Caco-2 (cell line): ENCODE measurements around the gene NDUFS7. TPM values are rescaled to one million over a fixed set of nuclear protein-coding genes. Genes with fewer than 3 reads are reported as not detected.

Experiments
- BruUV-seq: library from RNA; stranded (reverse); fragments of 400-500 nt; replicated peaks from 2 replicates; lab custom pipeline; 2021; lab: Mats Ljungman, UMichigan
- CTCF ChIA-PET: fragments of 300-600 bp; sonication (Branson Sonifier 250); formaldehyde crosslinking; loops from one replicate; lab custom pipeline; 2022; ENCODE audit warnings: antibody characterized with exemption; lab: Charles Lee
- POLR2A ChIA-PET: fragments of 300-600 bp; sonication (Branson Sonifier 250); formaldehyde crosslinking; loops from one replicate; lab custom pipeline; 2022; ENCODE audit warnings: antibody characterized with exemption; lab: Charles Lee
- DNase-seq, 2 experiments: peaks; one replicate each; pipeline versions ENCODE4 v3.0.0 to v3.0.0-alpha.2; 2020 to 2022
- H3K27me3 ChIP-seq: replicated peaks from 2 replicates; pipeline ENCODE4 v1.6.0; 2011; ENCODE audit warnings: low read length; ENCODE audit not compliant: control insufficient read depth, insufficient read depth
- H3K36me3 ChIP-seq: 2 replicates; pipeline ENCODE4 v1.5.1; 2011; ENCODE audit warnings: low read length; ENCODE audit not compliant: control insufficient read depth, insufficient read depth
- H3K4me1 ChIP-seq: fragments of 250-450 bp; sonication (Bioruptor Pico); 2 replicates; pipeline ENCODE4 v1.5.1; 2020; ENCODE audit warnings: mild to moderate bottlenecking
- H3K4me3 ChIP-seq: 2 replicates; pipeline ENCODE4 v1.5.1; 2011; ENCODE audit warnings: low read depth, mild to moderate bottlenecking, control low read depth, low read length
- H3K9me3 ChIP-seq: fragments of 250-450 bp; sonication (Bioruptor Pico); 2 replicates; pipeline ENCODE4 v1.5.1; 2020; ENCODE audit warnings: mild to moderate bottlenecking, moderate library complexity
- H3K27ac Mint-ChIP-seq: one replicate; pipeline ENCODE4 v1.8.0; 2022; ENCODE audit warnings: mixed read lengths; ENCODE audit not compliant: unreplicated experiment
- H3K27me3 Mint-ChIP-seq: one replicate; pipeline ENCODE4 v1.8.0; 2022; ENCODE audit warnings: mixed read lengths; ENCODE audit not compliant: insufficient read depth, unreplicated experiment
- H3K36me3 Mint-ChIP-seq: one replicate; pipeline ENCODE4 v1.8.0; 2022; ENCODE audit warnings: mild to moderate bottlenecking, mixed read lengths; ENCODE audit not compliant: insufficient read depth, unreplicated experiment
- H3K4me1 Mint-ChIP-seq: one replicate; pipeline ENCODE4 v1.8.0; 2022; ENCODE audit warnings: low read depth, mixed read lengths; ENCODE audit not compliant: unreplicated experiment
- H3K4me3 Mint-ChIP-seq: one replicate; pipeline ENCODE4 v1.8.0; 2022; ENCODE audit warnings: mild to moderate bottlenecking, moderate library complexity, mixed read lengths; ENCODE audit not compliant: unreplicated experiment
- H3K9me3 Mint-ChIP-seq: one replicate; pipeline ENCODE4 v1.8.0; 2022; ENCODE audit warnings: mixed read lengths; ENCODE audit not compliant: unreplicated experiment
- intact Hi-C: fragments of 100-400 bp; cut with micrococcal nuclease; formaldehyde crosslinking; loops from one replicate; pipeline ENCODE4 v1.10.0; 2022; ENCODE audit not compliant: unreplicated experiment
- total RNA-seq: library from RNA; stranded (reverse); gene quantifications from 2 replicates; pipeline ENCODE4 v1.2.3, GENCODE V29; 2022
- TF ChIP-seq, protein P1 (sequence below), 2 experiments: fragments of 200-600 bp in 1 of 2; IDR thresholded peaks; 1 replicate in 1 of 2; 2 replicates in 1 of 2; pipeline versions ENCODE4 v1.5.1 to v1.8.0; 2011 to 2022; ENCODE audit warnings: antibody characterized with exemption in 1 of 2, control low read depth in 1 of 2, inconsistent platforms in 1 of 2, low read depth in 1 of 2, low read length in 1 of 2, mild to moderate bottlenecking in 1 of 2, moderate library complexity in 1 of 2; ENCODE audit not compliant: insufficient read depth in 1 of 2, severe bottlenecking in 1 of 2, unreplicated experiment in 1 of 2

Gene NDUFS7
- total RNA-seq, 1 experiment from 2014 or later: 111 TPM

DNA sequence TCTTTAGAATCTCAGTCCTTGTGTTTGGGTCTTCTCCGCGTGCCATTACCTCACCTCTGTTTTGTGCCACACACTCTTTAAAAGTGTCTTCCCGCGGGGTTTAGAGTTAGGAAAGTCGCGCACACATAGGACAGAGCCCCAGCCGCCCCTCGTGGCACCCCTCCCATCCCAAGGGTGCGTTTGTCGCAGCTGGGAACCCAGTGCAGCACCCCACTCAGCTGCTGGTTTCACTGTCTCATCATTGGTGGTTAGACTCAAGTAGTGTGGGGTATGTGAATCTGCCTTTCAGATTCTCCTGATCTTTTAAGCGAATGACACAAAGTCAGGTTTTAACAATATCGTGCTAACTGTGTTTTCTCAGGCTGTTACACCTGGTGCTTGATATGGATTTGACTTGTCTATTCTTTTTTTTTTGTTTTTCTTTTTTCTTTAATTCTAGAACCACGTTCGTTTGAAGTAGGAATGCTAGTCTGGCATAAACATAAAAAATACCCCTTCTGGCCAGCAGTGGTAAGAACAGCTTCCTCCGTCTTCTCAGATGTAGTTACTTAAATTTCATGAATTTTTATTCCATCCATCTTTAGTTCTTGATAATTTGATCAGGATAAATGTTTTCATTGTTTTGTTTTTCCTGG lies 19.5 kb upstream of the NDUFS7 start:
- TF ChIP-seq, protein P1, sequence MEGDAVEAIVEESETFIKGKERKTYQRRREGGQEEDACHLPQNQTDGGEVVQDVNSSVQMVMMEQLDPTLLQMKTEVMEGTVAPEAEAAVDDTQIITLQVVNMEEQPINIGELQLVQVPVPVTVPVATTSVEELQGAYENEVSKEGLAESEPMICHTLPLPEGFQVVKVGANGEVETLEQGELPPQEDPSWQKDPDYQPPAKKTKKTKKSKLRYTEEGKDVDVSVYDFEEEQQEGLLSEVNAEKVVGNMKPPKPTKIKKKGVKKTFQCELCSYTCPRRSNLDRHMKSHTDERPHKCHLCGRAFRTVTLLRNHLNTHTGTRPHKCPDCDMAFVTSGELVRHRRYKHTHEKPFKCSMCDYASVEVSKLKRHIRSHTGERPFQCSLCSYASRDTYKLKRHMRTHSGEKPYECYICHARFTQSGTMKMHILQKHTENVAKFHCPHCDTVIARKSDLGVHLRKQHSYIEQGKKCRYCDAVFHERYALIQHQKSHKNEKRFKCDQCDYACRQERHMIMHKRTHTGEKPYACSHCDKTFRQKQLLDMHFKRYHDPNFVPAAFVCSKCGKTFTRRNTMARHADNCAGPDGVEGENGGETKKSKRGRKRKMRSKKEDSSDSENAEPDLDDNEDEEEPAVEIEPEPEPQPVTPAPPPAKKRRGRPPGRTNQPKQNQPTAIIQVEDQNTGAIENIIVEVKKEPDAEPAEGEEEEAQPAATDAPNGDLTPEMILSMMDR (IDR thresholded peaks at IDR 0.05; ENCODE audit: insufficient read depth in 1 of 2, low read depth in 1 of 2, low read length in 1 of 2, severe bottlenecking in 1 of 2, unreplicated experiment in 1 of 2): peak; percentile 13 to 18
- no peaks in the 10 kb centered on the region for H3K27me3 Mint-ChIP-seq
- H3K4me3 Mint-ChIP-seq: no peak overlapping the region
- Histone ChIP-seq H3K4me3 (no peak overlapping the region), H3K27me3 (no peaks in the 10 kb centered on the region), H3K9me3 (no peaks in the 10 kb centered on the region), H3K4me1 (no peaks in the 10 kb centered on the region), H3K36me3 (peaks cover 1% of the 10 kb centered on the region; the same call in 1 of the 2 replicates)
- POLR2A ChIA-PET: interaction anchor here (0.5 kb wide), 1 partner anchor 90 kb away, joined by 3 read pairs; no protein-coding TSS in a partner anchor
- peaks cover 33% of the 10 kb centered on the region for H3K36me3 Mint-ChIP-seq
- DNase-seq: no peak
- intact Hi-C loops: no loop called here
- H3K27ac Mint-ChIP-seq: no peak overlapping the region
- CTCF ChIA-PET: no interaction called here
- no peaks in the 10 kb centered on the region for H3K4me1 Mint-ChIP-seq
- no peaks in the 10 kb centered on the region for H3K9me3 Mint-ChIP-seq
- BruUV-seq: no TSS peak

DNA sequence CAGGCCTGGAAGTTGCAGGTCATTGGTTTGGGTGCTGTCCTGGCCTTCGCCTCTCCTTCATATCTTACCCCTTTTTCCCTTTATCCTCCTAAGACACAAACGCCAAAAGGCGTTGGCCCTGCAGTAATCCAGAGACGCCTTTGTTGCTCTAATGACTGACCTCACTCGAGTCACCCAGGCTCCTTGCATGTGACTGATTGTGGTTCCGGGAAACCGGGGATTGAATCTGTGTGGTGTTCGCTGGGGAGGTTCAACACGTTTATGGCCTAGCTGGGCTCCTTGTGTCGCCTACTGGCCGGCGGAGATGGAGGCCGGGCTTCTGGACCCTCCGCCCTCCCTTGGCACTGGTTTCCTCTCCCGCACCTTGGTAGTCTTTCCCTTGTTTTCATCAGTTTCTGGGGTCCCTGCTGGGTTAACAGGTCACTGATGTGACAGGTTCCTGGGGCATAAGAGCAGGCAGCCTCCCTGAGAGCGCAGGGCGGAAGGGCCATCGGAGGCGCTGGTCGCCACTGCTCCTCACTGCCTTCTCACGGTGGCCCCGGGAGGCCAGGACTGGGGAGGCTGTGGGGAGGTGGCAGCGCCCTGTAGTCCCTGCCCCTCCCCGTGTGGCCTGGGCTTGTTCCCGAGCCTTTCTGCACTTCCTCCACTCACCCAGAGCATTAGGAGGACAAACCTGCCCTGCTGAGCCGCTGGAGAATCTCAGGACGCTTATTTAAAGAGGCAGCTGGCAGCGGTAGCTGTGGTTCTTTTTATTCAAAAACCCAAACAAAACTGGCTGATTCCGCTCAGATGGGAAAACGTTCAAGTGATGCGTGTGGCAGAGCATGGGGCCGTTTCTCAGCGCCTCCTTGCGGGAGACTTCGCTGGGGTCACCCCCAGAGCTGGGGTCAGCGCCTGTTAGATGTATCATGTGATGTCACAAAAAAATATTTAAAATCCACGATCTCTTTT lies 18.1 kb upstream of the NDUFS7 start:
- POLR2A ChIA-PET: no interaction called here
- CTCF ChIA-PET: no interaction called here
- H3K9me3 Mint-ChIP-seq: no peaks in the 10 kb centered on the region
- Histone ChIP-seq H3K36me3 (peaks cover 1% of the 10 kb centered on the region; the same call in 1 of the 2 replicates), H3K4me3 (no peak overlapping the region), H3K9me3 (no peaks in the 10 kb centered on the region), H3K27me3 (no peaks in the 10 kb centered on the region), H3K4me1 (no peaks in the 10 kb centered on the region)
- BruUV-seq: no TSS peak
- H3K36me3 Mint-ChIP-seq: peaks cover 35% of the 10 kb centered on the region
- intact Hi-C loops: no loop called here
- DNase-seq: no peak
- no peaks in the 10 kb centered on the region for H3K27me3 Mint-ChIP-seq
- H3K4me1 Mint-ChIP-seq: no peaks in the 10 kb centered on the region
- no peak overlapping the region for H3K4me3 Mint-ChIP-seq
- no peak overlapping the region for H3K27ac Mint-ChIP-seq
- TF ChIP-seq, protein P1 (IDR thresholded peaks at IDR 0.05; ENCODE audit: insufficient read depth in 1 of 2, low read depth in 1 of 2, low read length in 1 of 2, severe bottlenecking in 1 of 2, unreplicated experiment in 1 of 2): no peak

DNA sequence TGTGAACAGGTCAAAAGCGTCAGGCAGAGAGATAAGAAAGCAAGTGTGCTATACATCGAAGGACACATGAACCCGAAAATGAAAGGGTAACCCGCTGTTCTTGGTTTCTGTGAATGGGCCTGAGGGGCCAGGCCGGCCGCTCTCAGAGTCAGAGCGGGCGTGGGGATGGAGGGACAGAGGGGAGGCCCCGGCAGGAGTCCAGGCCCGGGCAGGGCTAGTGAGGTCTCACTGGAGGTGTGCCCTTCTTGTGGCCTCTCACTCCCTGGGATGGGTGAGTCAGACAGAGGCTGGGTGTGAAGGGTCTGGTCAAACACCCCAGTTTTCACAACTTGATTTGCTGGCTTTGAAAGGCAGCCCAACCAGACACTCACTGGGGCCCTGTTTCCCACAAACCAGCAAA lies 17.4 kb upstream of the NDUFS7 start:
- ChIA-PET POLR2A (no interaction called here), CTCF (no interaction called here)
- no peak overlapping the region for H3K27ac Mint-ChIP-seq
- no peaks in the 10 kb centered on the region for H3K27me3 ChIP-seq
- TF ChIP-seq, protein P1 (IDR thresholded peaks at IDR 0.05; ENCODE audit: insufficient read depth in 1 of 2, low read depth in 1 of 2, low read length in 1 of 2, severe bottlenecking in 1 of 2, unreplicated experiment in 1 of 2): no peak
- no TSS peak for BruUV-seq
- no peaks in the 10 kb centered on the region for H3K4me1 ChIP-seq
- H3K9me3 Mint-ChIP-seq: no peaks in the 10 kb centered on the region
- H3K4me3 ChIP-seq: no peak overlapping the region
- H3K36me3 ChIP-seq: no peaks in the 10 kb centered on the region; the same call in 1 of the 2 replicates
- no peaks in the 10 kb centered on the region for H3K9me3 ChIP-seq
- intact Hi-C loops: no loop called here
- H3K4me1 Mint-ChIP-seq: no peaks in the 10 kb centered on the region
- no peaks in the 10 kb centered on the region for H3K27me3 Mint-ChIP-seq
- no peak for DNase-seq
- no peak overlapping the region for H3K4me3 Mint-ChIP-seq
- peaks cover 40% of the 10 kb centered on the region for H3K36me3 Mint-ChIP-seq
